AG04449 (cell line): Measurements from ENCODE around the gene PDIA5.

Experiments
- CTCF ChIA-PET: fragments of 350-600 bp; formaldehyde crosslinking; extraction: SDS; loops from one replicate; lab custom pipeline; 2021; ENCODE audit warnings: antibody characterized with exemption; lab: Yijun Ruan, JAX
- POLR2A ChIA-PET: fragments of 400-600, 350-600 bp; formaldehyde crosslinking; extraction: SDS; loops from one replicate; lab custom pipeline; 2020; ENCODE audit warnings: antibody characterized with exemption, inconsistent platforms; lab: Yijun Ruan, JAX
- DNase-seq: peaks from one replicate; pipeline ENCODE4 v3.0.0-alpha.2; 2010; ENCODE audit warnings: low read depth, low spot score
- H3K4me3 ChIP-seq: 2 replicates; pipeline ENCODE4 v1.5.1; 2011; ENCODE audit warnings: low read depth, mild to moderate bottlenecking, control low read depth, low read length
- CTCF ChIP-seq: IDR thresholded peaks from one replicate; pipeline ENCODE4 v1.5.1; 2011; ENCODE audit warnings: mild to moderate bottlenecking, moderate library complexity, low read length, control low read depth, inconsistent platforms; ENCODE audit not compliant: insufficient read depth; ENCODE audit errors: missing control alignments

The PDIA5 gene

DNA sequence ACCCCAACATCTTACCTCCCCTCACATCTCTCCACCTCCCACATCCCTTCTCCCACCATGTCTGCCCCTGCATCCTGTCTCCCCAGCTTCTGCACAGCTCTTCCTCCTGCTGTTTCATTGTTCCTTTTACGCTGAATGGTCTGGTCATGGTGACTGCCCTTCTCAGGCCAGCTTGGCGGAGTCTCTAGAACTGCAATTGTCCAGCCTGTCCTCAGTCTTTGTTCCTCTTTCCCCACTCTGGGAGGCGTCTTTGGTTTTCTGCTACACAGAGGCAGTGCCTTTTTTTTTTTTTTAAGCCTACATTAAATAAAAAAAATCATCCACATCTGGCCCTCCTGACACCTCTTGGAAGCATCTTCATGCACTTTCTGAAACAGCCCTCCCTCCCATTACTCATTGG, 85.9 kb downstream of the PDIA5 start:
- POLR2A ChIA-PET, result no interaction called here
- CTCF ChIA-PET, result interaction anchor here (0.7 kb wide), 1 partner anchor 409 kb away, joined by 3 read pairs; no protein-coding TSS in a partner anchor
- no peak for TF ChIP-seq CTCF
- no peak for DNase-seq
- H3K4me3 ChIP-seq, result no peak overlapping the region

DNA sequence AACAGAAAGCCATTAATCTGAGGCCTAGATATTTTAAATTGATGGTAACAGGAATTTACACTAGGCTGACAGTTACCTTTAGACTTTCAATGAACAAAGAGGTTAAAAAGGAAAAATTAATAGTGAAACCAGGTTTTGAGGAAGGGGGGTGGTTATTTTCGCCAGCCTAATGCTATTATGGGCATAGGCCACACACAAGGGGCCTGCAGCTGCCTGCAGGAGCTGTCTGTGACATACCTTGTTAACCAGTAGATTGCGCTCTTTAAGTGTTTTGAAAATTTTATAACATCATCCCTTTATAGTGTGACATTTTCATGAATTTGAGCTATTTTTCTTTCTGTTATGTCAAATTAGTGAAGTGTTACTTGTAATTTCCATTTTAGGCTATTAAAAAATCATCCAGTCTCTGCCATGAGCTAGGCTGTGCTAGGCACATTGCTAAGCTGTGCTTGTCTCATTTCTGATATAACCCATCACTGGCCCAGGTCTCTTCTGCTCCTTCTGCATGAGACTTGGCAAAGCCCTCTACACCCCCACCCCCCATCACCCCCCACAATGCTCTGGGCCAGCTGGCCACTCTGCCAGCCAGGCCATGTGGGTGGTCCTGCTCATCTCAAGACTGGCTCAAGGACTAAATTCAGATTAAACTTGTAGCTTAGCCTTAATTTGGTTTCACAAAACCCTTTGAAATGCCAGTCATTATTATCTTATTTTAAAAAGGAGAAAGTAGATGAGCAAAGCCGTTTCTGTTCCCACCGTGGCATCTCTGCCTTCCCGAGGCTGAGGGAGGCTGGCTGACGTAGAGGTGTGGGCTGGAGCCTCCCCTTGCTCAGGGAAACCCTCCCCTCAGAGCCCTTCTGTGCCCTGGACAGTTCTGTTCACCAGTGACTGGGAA, 86.5 kb downstream of the PDIA5 start:
- no peak for DNase-seq
- TF ChIP-seq CTCF, result no peak
- H3K4me3 ChIP-seq, result no peak overlapping the region
- ChIA-PET POLR2A (no interaction called here), CTCF (interaction anchor here (0.7 kb wide), 1 partner anchor 409 kb away, joined by 3 read pairs; no protein-coding TSS in a partner anchor)

GRCh38 chr3:123154020-123154985, 87.5 kb downstream of the PDIA5 start:
- ChIA-PET POLR2A (no interaction called here), CTCF (no interaction called here)
- H3K4me3 ChIP-seq, result no peak overlapping the region
- no peak for TF ChIP-seq CTCF
- DNase-seq, result no peak

DNA sequence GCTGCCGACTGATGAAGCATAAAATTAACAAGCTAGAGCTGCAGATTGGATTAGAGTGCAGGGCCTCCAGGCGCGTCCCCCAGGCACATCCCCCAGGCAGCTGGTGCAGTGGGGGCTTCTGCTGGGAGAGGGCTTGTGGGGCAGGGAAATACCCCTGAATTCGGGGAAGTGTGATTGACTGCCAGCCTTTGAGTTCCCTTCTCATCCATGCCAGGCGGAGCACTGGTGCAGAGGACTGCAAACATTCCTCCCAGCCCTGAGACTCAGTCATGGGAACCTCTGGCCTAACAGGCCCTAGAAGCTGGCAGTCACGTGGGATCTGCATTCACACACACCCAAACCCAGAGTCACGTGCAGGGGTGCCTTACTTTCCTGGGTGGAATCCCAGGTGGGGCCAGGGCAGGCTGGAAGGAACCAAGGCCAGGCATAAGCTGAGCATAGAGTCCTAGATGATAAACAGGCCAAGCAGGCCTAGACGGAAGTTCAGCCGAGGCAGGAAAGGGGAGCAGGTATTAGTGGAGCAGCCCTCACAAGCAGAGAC, 88.7 kb downstream of the PDIA5 start:
- no peak for DNase-seq
- H3K4me3 ChIP-seq, result no peak overlapping the region
- ChIA-PET POLR2A (no interaction called here), CTCF (no interaction called here)
- TF ChIP-seq CTCF, result no peak

DNA sequence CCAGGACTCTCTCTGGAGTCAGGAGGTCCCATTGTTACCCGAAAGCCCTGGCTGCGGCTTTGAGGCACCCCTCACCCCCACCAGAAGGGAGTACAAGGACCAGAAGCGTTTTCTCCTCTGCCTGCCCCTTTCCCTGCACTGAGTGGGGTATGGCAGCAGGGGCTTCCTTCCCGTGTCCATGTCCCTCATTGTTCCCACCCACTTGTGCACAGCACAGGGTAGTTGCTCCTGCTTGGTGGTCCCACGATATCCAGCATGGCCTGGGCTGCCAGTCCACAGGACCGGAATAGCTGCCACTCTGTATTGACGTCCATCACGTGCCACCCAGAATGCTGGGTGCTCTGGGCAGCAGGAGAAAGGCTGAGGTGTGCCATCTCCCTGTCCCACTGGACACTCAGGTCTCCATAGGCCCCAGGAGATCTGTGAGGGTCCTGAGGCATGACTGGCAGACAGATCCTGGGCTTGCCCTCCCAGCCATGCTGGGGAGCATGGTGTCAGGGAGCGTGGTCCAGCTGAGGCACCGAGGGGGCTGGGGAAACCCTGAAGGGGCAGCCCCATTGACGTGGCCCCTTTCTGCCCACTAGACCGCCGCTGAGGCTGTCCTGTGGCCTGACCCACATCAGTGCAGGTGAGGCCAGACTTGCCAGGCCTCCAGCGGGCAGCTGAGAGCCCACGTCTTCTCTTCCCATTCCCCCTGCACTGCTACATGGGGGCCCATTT, 89.6 kb downstream of the PDIA5 start:
- no peak overlapping the region for H3K4me3 ChIP-seq
- ChIA-PET POLR2A (no interaction called here), CTCF (no interaction called here)
- DNase-seq, result no peak
- no peak for TF ChIP-seq CTCF
